ENCODE results near the gene KIAA1328.
"Not testable (repeated sequence)": the region's sequence is repeated elsewhere in the genome, so short reads cannot be mapped to it uniquely, and the experiment has no call there.

Gene KIAA1328

DNA sequence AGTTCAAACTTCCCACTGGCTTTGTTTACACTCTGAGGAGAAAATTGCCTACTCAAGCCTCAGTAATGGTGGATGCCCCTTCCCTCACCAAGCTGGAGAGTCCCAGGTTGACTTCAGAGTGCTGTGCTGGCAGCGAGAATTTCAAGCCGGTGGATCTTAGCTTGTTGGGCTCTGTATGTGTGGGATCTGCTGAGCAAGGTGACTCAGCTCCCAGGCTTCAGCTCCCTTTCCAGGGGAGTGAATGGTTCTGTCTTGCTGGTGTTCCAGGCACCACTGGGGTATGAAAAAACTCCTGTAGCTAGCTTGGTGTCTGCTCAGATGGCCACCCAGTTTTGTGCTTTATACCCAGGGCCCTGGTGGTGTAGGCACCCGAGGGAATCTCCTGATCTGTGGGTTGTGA lies 50.9 kb downstream of the KIAA1328 start:
- DNase-seq (ENCODE audit: extremely low read depth in 1 of 2, low read depth in 1 of 2), result not testable (repeated sequence)

DNA sequence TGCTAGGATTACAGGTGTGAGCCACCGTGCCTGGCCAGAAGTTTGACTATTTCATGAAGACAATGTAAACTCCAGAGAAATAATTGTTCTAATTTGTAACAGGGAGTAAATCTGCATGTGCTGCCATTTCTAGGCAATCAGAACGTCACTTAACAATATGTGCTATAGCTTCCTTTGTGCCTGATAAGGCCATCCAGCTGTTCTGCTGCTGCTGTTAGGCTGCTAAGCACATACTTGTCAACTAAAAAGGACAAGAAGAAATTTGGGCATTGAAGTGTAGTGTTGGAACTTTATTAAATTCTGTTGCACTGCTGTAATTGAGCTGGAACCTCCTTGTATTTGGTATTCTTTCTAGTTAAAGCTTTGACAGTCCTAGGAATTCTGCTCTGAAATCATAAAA lies 57.1 kb downstream of the KIAA1328 start:
- DNase-seq (ENCODE audit: extremely low read depth in 1 of 2, low read depth in 1 of 2), result no peak

DNA sequence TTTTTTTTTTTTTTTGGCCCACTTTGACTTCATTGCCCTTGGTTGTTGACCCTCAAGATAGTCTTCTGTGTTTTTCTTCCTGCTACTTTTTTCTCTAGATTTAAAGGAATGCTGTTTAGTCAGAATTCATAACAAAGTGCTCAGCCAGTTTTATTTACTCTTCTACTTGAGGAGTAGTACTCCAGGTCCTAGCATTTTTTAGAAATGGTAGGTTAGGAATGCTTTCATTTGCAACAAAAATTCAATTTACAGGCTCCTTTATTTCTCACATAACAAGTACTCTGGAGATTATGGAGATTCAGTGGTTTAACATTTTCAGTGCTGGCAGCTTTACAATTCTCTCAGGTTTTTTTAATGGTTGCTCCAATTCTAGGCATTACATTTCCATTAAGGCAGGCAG lies 58.2 kb downstream of the KIAA1328 start:
- no peak for DNase-seq (ENCODE audit: extremely low read depth in 1 of 2, low read depth in 1 of 2)

DNA sequence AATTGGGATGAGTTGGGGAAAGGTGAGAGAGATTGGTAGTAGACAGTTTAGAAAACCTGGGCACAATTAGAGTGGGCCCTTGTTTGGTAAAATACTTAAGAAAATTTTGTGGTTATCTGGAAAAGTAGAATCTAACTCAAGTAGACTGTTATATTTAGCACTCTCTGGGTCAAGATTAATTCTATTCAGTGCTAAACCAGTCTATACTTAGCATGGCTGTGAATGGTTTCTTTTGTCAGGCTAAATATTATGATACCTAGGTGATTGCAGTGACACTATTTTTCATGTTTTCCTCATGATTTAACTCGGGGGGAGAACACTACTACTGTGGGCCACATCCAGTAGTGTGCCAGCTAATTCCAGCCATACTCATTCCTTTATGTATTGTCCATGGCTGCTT lies 58.9 kb downstream of the KIAA1328 start:
- no peak for DNase-seq (ENCODE audit: extremely low read depth in 1 of 2, low read depth in 1 of 2)

DNA sequence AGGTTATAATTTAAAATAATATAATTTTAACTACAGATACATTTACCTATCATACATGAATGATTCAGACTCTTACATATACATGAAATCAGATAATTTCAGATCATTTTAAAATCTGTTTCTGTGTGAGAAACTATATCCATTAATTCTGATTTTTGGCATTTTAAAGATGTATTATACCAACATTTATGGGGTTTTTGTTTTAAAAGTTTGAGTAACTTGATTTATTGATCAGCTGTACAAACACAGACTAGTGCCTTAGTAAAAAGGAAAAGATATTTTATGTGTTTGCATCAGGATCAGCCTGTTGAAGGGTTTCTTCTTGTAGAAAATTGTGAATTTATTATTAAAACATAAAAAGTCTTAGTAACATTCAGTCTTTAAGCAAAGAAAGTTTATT lies 59.9 kb downstream of the KIAA1328 start:
- DNase-seq (ENCODE audit: extremely low read depth in 1 of 2, low read depth in 1 of 2), result no peak

DNA sequence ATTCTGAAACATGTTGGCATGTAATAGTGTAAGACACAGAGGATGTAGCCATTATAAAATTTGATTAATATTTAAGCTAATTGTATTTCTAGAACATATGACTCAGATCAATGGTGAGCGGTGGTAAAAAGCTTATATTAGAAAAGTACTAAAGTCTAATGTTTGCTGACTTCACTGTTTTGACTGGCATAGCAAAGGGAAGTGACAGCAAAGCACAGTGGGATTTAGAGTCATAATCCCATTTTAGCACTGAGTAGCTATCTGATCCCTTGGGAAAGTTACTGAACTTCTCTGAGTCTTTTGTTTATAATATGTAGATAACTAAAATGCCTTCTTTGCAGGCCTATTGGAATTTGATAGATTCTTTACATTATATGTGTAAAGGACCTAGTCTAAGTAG lies 60.4 kb downstream of the KIAA1328 start:
- no peak for DNase-seq (ENCODE audit: extremely low read depth in 1 of 2, low read depth in 1 of 2)

DNA sequence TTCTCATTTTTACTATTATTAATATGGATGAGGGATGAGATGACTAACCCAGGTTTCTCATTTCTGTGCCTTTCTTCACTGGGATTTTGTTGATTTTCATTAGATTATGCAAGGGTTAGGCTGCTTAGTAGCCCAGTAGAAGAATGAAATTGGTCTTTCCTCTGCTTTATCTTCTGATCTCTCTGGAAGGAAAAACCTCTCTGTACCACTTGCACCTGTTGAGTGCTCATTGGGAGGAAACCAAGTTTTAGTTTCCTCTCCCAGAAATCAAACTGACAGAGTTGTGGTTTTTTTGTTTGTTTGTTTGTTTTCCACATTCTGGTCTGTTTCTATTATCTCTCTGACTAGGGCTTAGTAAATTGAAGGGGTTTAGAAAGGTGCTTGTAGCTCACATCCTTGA lies 60.8 kb downstream of the KIAA1328 start:
- no peak for DNase-seq (ENCODE audit: extremely low read depth in 1 of 2, low read depth in 1 of 2)

DNA sequence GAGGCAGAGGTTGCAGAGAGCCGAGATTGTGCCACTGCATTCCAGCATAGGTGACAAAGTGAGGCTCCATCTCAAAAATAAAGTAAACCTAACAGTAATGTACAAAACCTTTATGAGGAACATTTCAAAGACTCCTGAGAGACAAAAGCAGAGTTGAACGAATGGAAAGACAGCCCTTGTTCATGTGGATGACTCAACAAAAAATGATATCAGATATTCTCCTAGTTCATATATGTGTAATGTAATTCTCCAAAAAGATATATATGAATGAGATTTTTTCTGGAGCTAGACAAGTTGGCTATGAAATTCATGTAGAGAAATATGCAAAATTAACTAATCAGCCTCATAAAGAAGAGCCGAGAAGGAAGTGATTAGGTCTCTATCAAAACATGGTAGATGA lies 61.7 kb downstream of the KIAA1328 start:
- DNase-seq (ENCODE audit: extremely low read depth in 1 of 2, low read depth in 1 of 2), result no peak

DNA sequence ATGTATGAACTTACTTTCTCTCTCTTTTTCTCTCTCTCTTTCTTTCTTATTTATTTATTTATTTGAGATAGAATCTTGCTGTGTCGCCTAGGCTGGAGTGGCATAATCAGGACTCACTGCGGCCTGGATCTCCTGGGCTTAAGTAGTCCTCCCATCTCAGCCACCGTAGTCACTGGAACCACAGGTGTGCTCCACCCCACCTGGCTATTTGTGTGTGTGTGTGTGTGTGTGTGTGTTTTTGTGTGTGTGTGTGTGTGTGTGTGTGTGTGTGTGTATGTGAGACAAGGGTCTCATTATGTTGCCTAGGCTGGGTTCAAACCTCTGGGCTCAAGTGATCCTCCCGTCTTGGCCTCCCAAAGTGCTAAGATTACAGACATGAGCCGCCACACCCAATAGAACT lies 64.3 kb downstream of the KIAA1328 start:
- DNase-seq (ENCODE audit: extremely low read depth in 1 of 2, low read depth in 1 of 2), result no peak

DNA sequence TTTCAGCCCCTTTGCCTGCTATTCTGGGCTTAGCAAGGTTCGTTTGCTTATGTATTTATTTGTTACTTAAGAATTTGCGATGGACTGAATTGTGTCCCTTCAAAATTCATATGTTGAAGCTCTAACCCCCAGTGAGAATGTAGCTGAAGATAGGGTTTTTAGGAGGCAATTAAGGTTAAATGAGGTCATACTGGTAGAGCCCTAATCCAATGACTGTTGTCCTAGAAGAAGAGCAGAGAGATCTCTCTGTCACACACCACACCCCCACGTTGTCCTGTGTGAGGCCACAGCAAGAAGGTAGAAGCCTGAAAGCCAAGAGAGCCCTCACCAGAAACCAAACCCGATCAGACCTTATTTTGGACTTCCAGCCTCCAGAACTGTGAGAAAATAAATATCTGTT lies 66.7 kb downstream of the KIAA1328 start:
- DNase-seq (ENCODE audit: extremely low read depth in 1 of 2, low read depth in 1 of 2), result no peak

DNA sequence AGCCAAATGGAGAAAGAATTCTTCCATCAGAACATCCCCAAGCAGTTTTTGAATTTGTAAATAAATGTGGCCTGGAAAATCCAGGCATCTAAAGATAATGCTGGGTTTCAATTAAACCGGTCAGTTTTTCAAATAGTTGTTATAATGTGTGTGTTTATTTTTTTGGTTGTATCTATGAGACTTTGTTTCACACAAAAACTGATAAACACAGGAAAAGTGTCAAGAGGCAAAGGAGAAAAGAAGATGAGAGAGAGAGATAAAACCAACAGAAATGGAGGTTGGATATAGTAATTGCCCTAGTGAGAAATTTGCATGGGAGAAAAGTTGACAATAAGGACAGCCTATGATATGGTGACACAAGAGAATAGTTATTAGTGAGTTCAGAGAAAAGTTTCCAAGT lies 68.3 kb downstream of the KIAA1328 start:
- no peak for DNase-seq (ENCODE audit: extremely low read depth in 1 of 2, low read depth in 1 of 2)

DNA sequence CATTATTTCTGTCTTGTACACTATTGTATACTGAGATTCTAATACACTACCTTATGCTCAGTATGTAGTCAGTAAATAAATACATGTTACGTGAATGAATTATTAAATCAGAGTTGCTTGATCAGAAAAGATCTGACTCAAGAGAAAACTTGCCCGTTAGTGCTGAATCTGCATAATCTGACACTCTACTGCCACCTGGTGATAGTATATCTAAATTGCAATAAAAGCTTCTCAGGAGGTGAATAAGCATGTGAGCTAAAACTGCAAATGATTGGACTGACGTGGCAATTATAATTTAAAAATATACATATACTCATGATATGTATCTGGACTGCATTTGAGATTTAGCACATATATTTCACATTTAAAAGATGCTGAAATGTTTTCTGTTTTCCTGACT lies 70.4 kb downstream of the KIAA1328 start:
- no peak for DNase-seq (ENCODE audit: extremely low read depth in 1 of 2, low read depth in 1 of 2)

DNA sequence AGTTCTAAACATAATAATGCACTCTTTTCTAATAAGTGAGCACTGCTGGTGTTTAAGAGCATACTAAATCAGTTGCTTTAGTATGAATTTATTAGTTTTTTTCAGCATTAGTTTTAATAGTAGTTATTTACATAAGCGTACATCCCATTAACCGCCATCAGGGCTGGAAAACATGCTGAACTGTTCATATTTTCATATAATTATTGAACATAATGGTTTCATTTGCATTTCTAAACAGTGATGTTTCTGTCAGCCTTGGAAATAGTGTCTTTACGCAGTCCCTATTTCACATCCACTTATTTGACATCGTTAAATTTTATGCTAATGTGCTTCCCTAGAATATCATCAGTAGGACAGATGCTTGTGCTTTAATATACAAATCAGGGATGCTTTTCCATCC lies 71.5 kb downstream of the KIAA1328 start:
- DNase-seq (ENCODE audit: extremely low read depth in 1 of 2, low read depth in 1 of 2), result no peak

DNA sequence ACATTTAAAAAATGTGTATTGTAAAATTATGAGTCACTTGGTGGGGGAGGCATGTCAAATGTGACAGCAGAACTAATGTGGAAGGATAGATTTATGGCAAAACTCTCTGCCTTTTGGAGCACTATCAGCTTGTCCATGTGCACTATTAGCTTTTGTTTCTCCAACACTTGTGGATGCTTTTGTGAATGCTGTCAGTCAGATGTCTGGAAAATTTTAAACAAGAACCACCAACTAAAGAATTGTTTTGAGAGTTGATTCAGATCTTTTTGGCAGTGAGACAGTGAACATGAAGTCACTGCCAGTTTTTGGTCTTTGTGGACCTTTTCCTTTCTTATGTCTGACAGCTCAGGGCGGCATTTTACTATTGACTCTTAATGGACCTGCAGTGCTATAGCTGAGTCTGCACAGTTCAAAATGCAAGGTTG lies 72.4 kb downstream of the KIAA1328 start:
- no peak for DNase-seq (ENCODE audit: extremely low read depth in 1 of 2, low read depth in 1 of 2)

DNA sequence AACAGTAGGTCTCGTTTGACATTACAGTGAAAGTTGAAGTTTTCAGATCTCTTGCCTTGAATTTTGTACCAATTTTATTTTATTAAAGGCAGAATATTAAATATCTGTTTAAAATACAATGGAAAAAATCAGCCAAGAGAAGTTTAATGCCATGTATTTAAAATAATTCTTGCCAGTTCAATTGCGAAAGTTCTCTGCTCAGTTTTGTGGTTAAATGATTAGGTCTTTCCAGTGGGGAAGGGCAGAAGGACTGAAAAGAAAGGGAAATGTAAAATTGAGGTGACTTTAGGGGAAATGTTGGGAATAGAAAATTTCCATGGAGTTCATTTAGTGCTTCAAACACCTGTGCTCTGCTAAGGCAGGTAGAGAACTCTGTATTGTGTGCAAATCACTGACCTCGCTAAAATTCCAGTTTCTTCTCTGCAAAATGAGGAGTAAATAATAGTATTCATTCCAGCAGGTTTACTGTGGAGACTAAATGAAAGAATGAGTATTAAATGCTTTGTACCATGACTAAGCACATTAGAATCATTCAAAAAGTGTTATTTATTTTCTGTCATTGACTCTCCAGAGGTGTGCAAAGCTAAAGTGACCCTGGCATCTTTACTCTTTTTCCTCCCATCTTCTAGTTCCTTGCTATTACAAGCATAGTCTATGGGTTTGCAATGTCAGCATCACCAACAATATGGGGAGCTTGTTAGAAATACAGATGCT lies 74.4 kb downstream of the KIAA1328 start:
- DNase-seq (ENCODE audit: extremely low read depth in 1 of 2, low read depth in 1 of 2), result no peak

DNA sequence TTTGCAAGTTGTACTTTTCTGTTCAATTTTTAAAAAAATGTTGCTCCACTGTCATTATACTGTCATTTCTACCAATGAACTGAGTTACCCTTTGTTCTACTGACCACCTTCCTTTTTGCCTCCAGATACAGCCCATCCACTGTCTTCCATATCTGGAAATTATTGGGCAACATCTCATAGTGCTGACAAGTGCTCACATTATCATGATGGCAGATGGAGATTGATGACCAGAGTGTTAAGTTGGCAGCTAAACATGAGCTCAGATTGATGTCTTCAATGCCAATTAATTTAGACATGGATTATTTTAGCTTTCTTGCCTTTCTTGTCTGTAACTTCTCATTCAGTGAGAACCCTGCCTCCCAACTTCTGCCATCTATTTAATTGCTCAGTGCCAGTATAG lies 76.6 kb downstream of the KIAA1328 start:
- no peak for DNase-seq (ENCODE audit: extremely low read depth in 1 of 2, low read depth in 1 of 2)

DNA sequence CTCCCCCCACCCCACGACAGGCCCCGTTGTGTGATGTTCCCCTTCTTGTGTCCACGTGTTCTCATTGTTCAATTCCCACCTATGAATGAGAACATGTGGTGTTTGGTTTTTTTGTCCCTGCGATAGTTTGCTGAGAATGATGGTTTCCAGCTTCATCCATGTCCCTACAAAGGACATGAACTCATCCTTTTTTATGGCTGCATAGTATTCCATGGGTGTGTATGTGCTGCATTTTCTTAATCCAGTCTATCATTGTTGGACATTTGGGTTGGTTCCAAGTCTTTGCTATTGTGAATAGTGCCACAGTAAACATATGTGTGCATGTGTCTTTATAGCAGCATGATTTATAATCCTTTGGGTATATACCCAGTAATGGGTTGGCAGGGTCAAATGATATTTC lies 80.4 kb downstream of the KIAA1328 start:
- not testable (repeated sequence) for DNase-seq (ENCODE audit: extremely low read depth in 1 of 2, low read depth in 1 of 2)

DNA sequence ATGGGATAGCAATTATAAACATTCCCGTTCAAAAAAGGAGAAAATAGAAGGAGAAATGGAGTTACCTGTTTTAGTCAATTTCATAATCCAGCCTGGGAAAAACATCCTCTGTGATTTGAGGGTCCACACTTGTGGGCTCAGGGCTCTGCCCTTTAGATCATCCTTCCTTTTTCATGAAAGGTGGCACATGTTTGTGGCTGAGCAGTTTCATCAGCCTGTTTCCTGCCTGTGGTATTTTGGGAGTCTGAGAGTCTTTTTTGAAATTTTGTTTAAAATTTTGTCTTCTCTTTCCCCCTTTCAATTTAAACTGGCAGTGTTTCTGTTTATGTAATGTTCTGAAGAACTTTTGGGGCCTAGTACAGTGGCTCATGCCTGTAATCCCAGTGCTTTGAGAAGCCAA lies 84.0 kb downstream of the KIAA1328 start:
- DNase-seq (ENCODE audit: extremely low read depth in 1 of 2, low read depth in 1 of 2), result no peak

DNA sequence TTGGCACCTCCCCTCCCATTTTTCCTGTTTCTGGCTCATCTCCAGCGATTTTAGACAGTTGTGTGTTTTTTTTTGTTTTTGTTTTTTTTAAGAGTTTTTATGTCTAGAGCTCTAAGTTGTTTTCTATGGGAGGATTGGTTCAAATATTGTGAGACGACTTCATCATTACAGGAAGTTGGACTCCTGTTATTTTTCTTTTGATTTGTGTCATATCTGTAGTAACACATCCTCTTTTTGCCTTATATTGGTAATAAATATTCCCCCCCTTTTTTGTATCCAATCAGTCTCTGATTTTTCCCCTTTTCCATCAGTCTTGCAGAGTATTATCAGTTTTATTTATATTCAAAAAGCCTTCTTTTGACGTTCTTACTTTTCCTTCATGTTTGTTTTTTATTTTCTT lies 89.0 kb downstream of the KIAA1328 start:
- DNase-seq (ENCODE audit: extremely low read depth in 1 of 2, low read depth in 1 of 2), result no peak

DNA sequence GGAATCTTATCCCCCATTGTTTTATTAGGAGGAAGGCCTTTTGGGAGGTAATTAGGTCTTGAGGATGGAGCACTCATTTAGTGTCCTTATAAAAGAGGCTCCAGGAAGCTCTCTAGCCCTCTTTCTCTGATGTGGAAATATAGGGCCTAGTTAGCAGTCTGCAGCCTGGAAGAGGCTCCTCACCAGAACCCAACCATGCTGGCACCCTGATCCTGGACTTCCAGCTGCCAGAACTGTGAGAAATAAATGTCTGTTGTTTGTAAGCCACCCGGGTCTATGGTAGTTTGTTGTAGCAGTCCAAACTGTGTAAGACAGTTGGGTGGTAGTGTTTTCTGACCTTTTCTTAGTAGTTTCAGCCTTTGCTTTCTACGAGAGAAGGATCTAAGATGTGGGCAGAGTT lies 100.7 kb downstream of the KIAA1328 start:
- no peak for DNase-seq (ENCODE audit: extremely low read depth in 1 of 2, low read depth in 1 of 2)

DNA sequence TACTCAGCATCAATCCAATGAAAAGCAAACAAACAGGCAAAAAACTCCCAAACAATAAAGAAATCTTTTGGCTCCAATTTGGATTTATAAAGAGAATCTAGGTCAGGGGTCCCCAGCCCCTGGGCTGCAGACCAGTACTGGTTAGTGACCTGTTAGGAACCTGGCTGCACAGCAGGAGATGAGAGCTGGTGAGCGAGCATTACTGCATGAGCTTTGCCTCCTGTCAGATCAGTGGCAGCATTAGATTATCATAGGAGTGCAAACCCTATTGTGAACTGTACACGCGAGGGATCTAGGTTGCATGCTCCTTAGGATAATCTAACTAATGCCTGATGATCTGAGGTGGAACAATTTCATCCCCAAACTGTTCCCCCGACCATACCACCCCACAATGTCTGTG lies 102.2 kb downstream of the KIAA1328 start:
- DNase-seq (ENCODE audit: extremely low read depth in 1 of 2, low read depth in 1 of 2), result no peak

DNA sequence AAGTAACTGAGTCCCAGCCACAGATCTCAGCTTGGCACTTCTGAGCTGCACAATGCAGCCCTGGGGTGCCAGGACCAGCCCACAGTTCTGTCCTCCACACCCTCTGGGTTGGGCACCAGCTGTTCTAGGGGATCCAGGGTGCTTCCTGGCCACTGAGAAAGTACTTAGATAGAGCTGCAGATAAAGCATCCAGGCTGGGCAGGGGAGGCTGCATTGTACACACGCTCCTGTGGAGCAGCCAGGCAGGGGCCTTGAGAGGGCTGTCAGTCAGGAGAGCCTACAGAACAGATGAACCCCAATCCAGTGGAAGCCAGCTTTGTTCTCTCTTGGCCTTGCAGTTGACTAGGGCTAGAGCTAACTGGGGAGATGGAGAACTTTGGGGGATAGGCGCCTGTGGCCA lies 104.6 kb downstream of the KIAA1328 start:
- DNase-seq (ENCODE audit: extremely low read depth in 1 of 2, low read depth in 1 of 2), result no peak

DNA sequence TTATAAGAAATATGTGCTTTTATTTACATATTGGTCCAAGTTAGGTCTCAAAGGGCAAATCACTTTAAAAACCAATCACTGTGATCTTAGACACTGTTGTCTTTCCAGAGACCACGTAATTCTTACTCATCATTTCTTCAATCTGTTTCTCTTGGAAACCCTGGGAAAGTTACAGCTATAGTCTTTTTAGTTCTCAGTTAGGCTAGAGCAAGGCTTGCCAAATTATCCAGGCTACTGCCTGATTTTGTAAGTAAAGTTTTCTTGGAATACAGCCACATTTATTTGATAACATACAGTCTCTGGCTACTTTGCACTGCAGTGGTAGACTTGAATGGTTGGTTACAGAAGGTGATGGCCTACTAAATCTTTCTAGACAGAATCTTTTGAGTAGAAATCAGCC lies 106.0 kb downstream of the KIAA1328 start:
- DNase-seq (ENCODE audit: extremely low read depth in 1 of 2, low read depth in 1 of 2), result no peak

Data from activated CD8-positive, alpha-beta memory T cell treated with anti-CD3 and anti-CD28 coated beads for 1 hour (primary cell).